ENCODE results near the gene NDOR1.
A peak's percentile ranks its signal among the peaks of the same experiment; 100 is the strongest.
"Not testable (repeated sequence)": the region's sequence is repeated elsewhere in the genome, so short reads cannot be mapped to it uniquely, and the experiment has no call there.

Gene NDOR1

GRCh38 chr9:137255448-137256114 is 50.1 kb downstream of the NDOR1 start:
- peaks cover 15% of the 10 kb centered on the region for H3K79me2 ChIP-seq (ENCODE audit: insufficient read depth, low read length)
- TF ChIP-seq CTCF (IDR thresholded peaks at IDR 0.05; ENCODE audit: insufficient read depth, low read length, poor library complexity, severe bottlenecking), result no peak
- no peak for TF ChIP-seq EZH2phosphoT487 (conservative IDR thresholded peaks at IDR 0.05; ENCODE audit: low read length)
- H2AFZ ChIP-seq (ENCODE audit: low read depth, low read length, severe bottlenecking), result peak overlapping the region; percentile 84

GRCh38 chr9:137256362-137256761 is 50.9 kb downstream of the NDOR1 start:
- no peaks in the 10 kb centered on the region for H3K36me3 ChIP-seq (ENCODE audit: low read length)
- H3K27ac ChIP-seq (ENCODE audit: low read depth, low read length), result no peak overlapping the region
- H3K9ac ChIP-seq (ENCODE audit: low read length), result peak overlapping the region; percentile 100
- no peaks in the 10 kb centered on the region for H3K9me3 ChIP-seq (ENCODE audit: insufficient read depth, low read length)
- H3K27me3 ChIP-seq (ENCODE audit: low read length), result no peaks in the 10 kb centered on the region
- peaks cover 15% of the 10 kb centered on the region for H3K79me2 ChIP-seq (ENCODE audit: insufficient read depth, low read length)
- no peak overlapping the region for H2AFZ ChIP-seq (ENCODE audit: low read depth, low read length, severe bottlenecking)
- TF ChIP-seq EZH2phosphoT487 (conservative IDR thresholded peaks at IDR 0.05; ENCODE audit: low read length) (no peak), CTCF (IDR thresholded peaks at IDR 0.05; ENCODE audit: insufficient read depth, low read length, poor library complexity, severe bottlenecking) (no peak)
- peak overlapping the region; percentile 99 for H3K4me3 ChIP-seq (ENCODE audit: insufficient read depth, low read length, poor library complexity, severe bottlenecking)
- no peaks in the 10 kb centered on the region for H3F3A ChIP-seq (ENCODE audit: insufficient read depth)
- no peaks in the 10 kb centered on the region for H3K9me2 ChIP-seq (replicated peaks; ENCODE audit: insufficient read depth, low read length)
- peak overlapping the region; percentile 96 for H3K4me2 ChIP-seq (ENCODE audit: low read depth, low read length, poor library complexity, severe bottlenecking)
- H4K20me1 ChIP-seq (ENCODE audit: low read depth, low read length), result no peaks in the 10 kb centered on the region

More at GRCh38 chr9:137255448-137256114, 50.1 kb downstream of the NDOR1 start:
- H3K9ac ChIP-seq (ENCODE audit: low read length), result peak overlapping the region; percentile 100
- H3K27me3 ChIP-seq (ENCODE audit: low read length), result no peaks in the 10 kb centered on the region
- H3K4me2 ChIP-seq (ENCODE audit: low read depth, low read length, poor library complexity, severe bottlenecking), result peak overlapping the region; percentile 96
- H3K9me3 ChIP-seq (ENCODE audit: insufficient read depth, low read length), result no peaks in the 10 kb centered on the region
- H4K20me1 ChIP-seq (ENCODE audit: low read depth, low read length), result no peaks in the 10 kb centered on the region
- peak overlapping the region; percentile 99 for H3K4me3 ChIP-seq (ENCODE audit: insufficient read depth, low read length, poor library complexity, severe bottlenecking)
- no peaks in the 10 kb centered on the region for H3K36me3 ChIP-seq (ENCODE audit: low read length)
- H3K9me2 ChIP-seq (replicated peaks; ENCODE audit: insufficient read depth, low read length), result no peaks in the 10 kb centered on the region
- H3K27ac ChIP-seq (ENCODE audit: low read depth, low read length), result peak overlapping the region; percentile 69
- H3F3A ChIP-seq (ENCODE audit: insufficient read depth), result no peaks in the 10 kb centered on the region

GRCh38 chr9:137256856-137257255 is 51.4 kb downstream of the NDOR1 start:
- H3K4me2 ChIP-seq (ENCODE audit: low read depth, low read length, poor library complexity, severe bottlenecking), result no peak overlapping the region

GRCh38 chr9:137262173-137262908 is 56.8 kb downstream of the NDOR1 start:
- not testable (repeated sequence) for H4K20me1 ChIP-seq (ENCODE audit: low read depth, low read length); H3K4me3 ChIP-seq (ENCODE audit: insufficient read depth, low read length, poor library complexity, severe bottlenecking); H3K79me2 ChIP-seq (ENCODE audit: insufficient read depth, low read length); H3K9me2 ChIP-seq (replicated peaks; ENCODE audit: insufficient read depth, low read length); H3K36me3 ChIP-seq (ENCODE audit: low read length); H3K9ac ChIP-seq (ENCODE audit: low read length); H2AFZ ChIP-seq (ENCODE audit: low read depth, low read length, severe bottlenecking); H3K27ac ChIP-seq (ENCODE audit: low read depth, low read length); H3F3A ChIP-seq (ENCODE audit: insufficient read depth); H3K9me3 ChIP-seq (ENCODE audit: insufficient read depth, low read length); H3K4me2 ChIP-seq (ENCODE audit: low read depth, low read length, poor library complexity, severe bottlenecking); H3K27me3 ChIP-seq (ENCODE audit: low read length)

More at GRCh38 chr9:137256856-137257255, 51.4 kb downstream of the NDOR1 start:
- Histone ChIP-seq H4K20me1 (ENCODE audit: low read depth, low read length) (no peaks in the 10 kb centered on the region), H3K27me3 (ENCODE audit: low read length) (no peaks in the 10 kb centered on the region), H3K9me3 (ENCODE audit: insufficient read depth, low read length) (no peaks in the 10 kb centered on the region), H3K4me3 (ENCODE audit: insufficient read depth, low read length, poor library complexity, severe bottlenecking) (no peak overlapping the region), H3F3A (ENCODE audit: insufficient read depth) (no peaks in the 10 kb centered on the region), H2AFZ (ENCODE audit: low read depth, low read length, severe bottlenecking) (no peak overlapping the region), H3K79me2 (ENCODE audit: insufficient read depth, low read length) (peaks cover 15% of the 10 kb centered on the region), H3K27ac (ENCODE audit: low read depth, low read length) (no peak overlapping the region), H3K9me2 (replicated peaks; ENCODE audit: insufficient read depth, low read length) (no peaks in the 10 kb centered on the region), H3K9ac (ENCODE audit: low read length) (no peak overlapping the region), H3K36me3 (ENCODE audit: low read length) (no peaks in the 10 kb centered on the region)
- no peak for TF ChIP-seq EZH2phosphoT487 (conservative IDR thresholded peaks at IDR 0.05; ENCODE audit: low read length)
- TF ChIP-seq CTCF (IDR thresholded peaks at IDR 0.05; ENCODE audit: insufficient read depth, low read length, poor library complexity, severe bottlenecking), result no peak

Measured in SU-DHL-6 (cell line).